Testis (tissue), 3 donors: ENCODE results near the gene DNAJB2. TPM values are rescaled to one million over a fixed set of nuclear protein-coding genes. Genes with fewer than 3 reads are reported as not detected.

ENCODE experiments used
- DNase-seq: peaks from one replicate; pipeline ENCODE4 v3.0.0-alpha.2; 2019
- H3K27ac ChIP-seq, 2 donors: fragments of 200-600 bp; sonication (generic); one replicate each; pipeline ENCODE4 v1.5.1; 2019
- H3K27me3 ChIP-seq: fragments of 200-600 bp; sonication (generic); one replicate; pipeline ENCODE4 v1.5.1; 2019
- H3K36me3 ChIP-seq: fragments of 200-600 bp; sonication (generic); one replicate; pipeline ENCODE4 v1.5.1; 2017; ENCODE audit warnings: low read depth; ENCODE audit errors: missing control alignments
- H3K4me1 ChIP-seq: fragments of 200-600 bp; sonication (generic); one replicate; pipeline ENCODE4 v1.5.1; 2019
- H3K4me3 ChIP-seq, 2 donors: fragments of 200-600 bp; sonication (generic); one replicate each; pipeline ENCODE4 v1.5.1; 2017 to 2019
- H3K9me3 ChIP-seq: fragments of 200-600 bp; sonication (generic); one replicate; pipeline ENCODE4 v1.5.1; 2017
- POLR2A ChIP-seq: fragments of 450-650 bp; IDR thresholded peaks from one replicate; pipeline ENCODE4 v1.6.1; 2017; ENCODE audit warnings: antibody characterized with exemption, mild to moderate bottlenecking, moderate library complexity
- WGBS, 2 donors: methylation state at CpG; one replicate each; pipeline ENCODE4 v1.1.5; 2018; 5-methylcytosine and 5-hydroxymethylcytosine counted together
- intact Hi-C: fragments of 100-400 bp; cut with DNase I; formaldehyde crosslinking; loops from one replicate; pipeline ENCODE4 v1.15.1; 2023; ENCODE audit warnings: low total_unique reads
- polyA plus RNA-seq: library from polyadenylated mRNA; stranded (reverse); fragments of 350-450 nt; fragmentation: Illumina TruSeq; extraction: RNeasy Lipid Tissue Mini Kit (QIAGEN cat#74804); gene quantifications from one replicate; pipeline ENCODE4 v1.2.3, GENCODE V29; 2014; ENCODE audit warnings: low read depth, low replicate concordance; ENCODE audit not compliant: insufficient read depth
- total RNA-seq, 2 donors: library from RNA; depleted of rRNA; stranded (reverse); fragments of >200 nt; gene quantifications; one replicate each; pipeline ENCODE4 v1.2.3, GENCODE V29; 2016
- TF ChIP-seq, protein P1 (sequence below), 3 experiments: fragments of 450-650 bp in 2 of 3; fragments of 200-600 bp in 1 of 3; sonication (generic) in 1 of 3; IDR thresholded peaks; one replicate each; pipeline ENCODE4 v1.5.1; 2016 to 2019; ENCODE audit warnings: antibody characterized with exemption in 3 of 3, mild to moderate bottlenecking in 2 of 3, moderate library complexity in 1 of 3

The DNAJB2 gene
- total and polyA plus RNA-seq, 3 donors from 2014 or later = 139 to 152 (median 149) TPM

DNA sequence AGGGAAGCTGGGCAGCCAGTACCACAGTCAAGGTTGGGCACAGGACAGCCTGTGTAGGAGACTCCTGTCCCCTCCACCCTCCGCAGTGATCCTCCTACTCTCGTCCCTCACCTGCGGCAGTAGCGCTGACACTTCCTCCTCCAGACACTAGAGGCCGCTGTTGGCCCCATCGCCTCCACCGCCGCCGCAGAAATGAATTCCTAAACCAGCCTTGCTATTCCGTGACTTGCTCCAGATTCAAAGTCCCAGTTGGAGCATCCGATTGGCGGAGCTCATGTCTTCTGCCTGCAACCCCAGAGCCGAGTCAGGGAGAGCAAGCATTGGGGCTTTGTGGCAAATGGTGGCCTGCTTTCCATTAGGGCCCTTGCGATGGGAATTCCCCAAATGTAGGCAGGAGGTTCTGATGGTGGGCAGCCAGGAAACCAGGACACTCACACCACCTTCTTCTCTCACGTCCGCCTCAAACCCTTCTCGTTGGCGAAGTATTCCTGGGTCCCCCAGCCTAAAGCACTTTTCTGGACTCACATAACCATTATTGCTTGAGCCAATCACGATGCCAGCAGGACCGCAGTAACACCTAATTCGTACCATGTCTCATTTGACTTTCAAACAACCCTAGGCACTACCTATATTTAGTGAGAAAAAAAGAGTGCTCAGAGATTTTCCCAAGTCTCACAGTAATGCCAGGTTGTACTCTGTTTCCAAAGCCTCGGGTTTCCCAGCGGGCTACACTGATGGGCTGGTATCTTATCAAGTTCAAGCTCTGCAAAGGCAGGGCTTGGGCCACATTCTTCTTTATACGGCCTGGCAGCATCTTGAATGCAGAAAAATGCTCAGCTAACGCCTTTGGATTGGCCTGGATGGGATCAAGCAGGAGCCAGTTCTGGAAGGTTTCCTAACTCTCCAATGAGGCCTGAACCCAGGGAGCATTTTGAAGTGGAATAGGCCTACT, 1.2 kb upstream of the DNAJB2 start:
- Histone ChIP-seq H3K4me1 (peaks cover 29% of the 10 kb centered on the region), H3K27me3 (no peaks in the 10 kb centered on the region)

DNA sequence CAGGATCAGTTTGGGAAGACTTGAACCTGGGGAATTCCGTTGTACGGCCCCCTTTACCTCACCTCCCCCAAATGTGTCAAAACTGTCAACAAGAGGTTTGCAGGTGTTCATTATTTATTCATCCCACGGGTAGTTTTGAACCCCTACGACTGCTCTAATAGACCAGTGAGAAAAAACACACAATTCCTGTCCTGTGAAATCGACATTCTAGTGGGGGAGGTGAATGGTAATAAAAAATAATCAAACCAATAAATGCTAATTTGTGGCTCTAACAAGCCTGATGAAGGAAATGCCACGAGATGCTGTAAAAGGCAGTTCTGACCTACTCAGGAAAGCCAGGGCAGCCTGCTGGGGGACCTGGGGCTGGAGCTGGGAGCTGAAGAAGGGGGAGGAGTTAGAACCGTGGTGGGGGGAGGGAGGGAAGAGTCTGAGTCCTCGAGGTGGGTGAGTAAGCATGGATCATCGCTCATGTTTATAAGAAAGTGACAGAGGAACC, 463 bp upstream of the DNAJB2 start:
- H3K9me3 ChIP-seq = no peaks in the 10 kb centered on the region
- no peaks in the 10 kb centered on the region for H3K36me3 ChIP-seq
- TF ChIP-seq, protein P1, sequence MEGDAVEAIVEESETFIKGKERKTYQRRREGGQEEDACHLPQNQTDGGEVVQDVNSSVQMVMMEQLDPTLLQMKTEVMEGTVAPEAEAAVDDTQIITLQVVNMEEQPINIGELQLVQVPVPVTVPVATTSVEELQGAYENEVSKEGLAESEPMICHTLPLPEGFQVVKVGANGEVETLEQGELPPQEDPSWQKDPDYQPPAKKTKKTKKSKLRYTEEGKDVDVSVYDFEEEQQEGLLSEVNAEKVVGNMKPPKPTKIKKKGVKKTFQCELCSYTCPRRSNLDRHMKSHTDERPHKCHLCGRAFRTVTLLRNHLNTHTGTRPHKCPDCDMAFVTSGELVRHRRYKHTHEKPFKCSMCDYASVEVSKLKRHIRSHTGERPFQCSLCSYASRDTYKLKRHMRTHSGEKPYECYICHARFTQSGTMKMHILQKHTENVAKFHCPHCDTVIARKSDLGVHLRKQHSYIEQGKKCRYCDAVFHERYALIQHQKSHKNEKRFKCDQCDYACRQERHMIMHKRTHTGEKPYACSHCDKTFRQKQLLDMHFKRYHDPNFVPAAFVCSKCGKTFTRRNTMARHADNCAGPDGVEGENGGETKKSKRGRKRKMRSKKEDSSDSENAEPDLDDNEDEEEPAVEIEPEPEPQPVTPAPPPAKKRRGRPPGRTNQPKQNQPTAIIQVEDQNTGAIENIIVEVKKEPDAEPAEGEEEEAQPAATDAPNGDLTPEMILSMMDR (IDR thresholded peaks at IDR 0.05) = no peak
- no peak for TF ChIP-seq POLR2A
- no peak for DNase-seq
- intact Hi-C loops = no loop called here
- no peaks in the 10 kb centered on the region for H3K27me3 ChIP-seq
- WGBS, 2 donors = 10% methylated on average over 9 of the region's 9 CpGs
- H3K27ac ChIP-seq = peak overlapping the region; percentile 99 to 100
- peaks cover 29% of the 10 kb centered on the region for H3K4me1 ChIP-seq
- peak overlapping the region; percentile 87 to 91 for H3K4me3 ChIP-seq

More for the DNA sequence above, 1.2 kb upstream of the DNAJB2 start:
- intact Hi-C loops = no loop called here
- peak; percentile 89 for DNase-seq
- TF ChIP-seq, protein P1 (IDR thresholded peaks at IDR 0.05) = peak; percentile 94 to 98 (median 94)
- TF ChIP-seq POLR2A = no peak
- no peaks in the 10 kb centered on the region for H3K9me3 ChIP-seq
- peak overlapping the region; percentile 99 to 100 for H3K27ac ChIP-seq
- no peaks in the 10 kb centered on the region for H3K36me3 ChIP-seq
- WGBS, 2 donors = 20 to 25% methylated on average over 17 to 25 of the region's 25 CpGs
- peak overlapping the region in 1 of 2 donors; percentile 34 for H3K4me3 ChIP-seq

DNA sequence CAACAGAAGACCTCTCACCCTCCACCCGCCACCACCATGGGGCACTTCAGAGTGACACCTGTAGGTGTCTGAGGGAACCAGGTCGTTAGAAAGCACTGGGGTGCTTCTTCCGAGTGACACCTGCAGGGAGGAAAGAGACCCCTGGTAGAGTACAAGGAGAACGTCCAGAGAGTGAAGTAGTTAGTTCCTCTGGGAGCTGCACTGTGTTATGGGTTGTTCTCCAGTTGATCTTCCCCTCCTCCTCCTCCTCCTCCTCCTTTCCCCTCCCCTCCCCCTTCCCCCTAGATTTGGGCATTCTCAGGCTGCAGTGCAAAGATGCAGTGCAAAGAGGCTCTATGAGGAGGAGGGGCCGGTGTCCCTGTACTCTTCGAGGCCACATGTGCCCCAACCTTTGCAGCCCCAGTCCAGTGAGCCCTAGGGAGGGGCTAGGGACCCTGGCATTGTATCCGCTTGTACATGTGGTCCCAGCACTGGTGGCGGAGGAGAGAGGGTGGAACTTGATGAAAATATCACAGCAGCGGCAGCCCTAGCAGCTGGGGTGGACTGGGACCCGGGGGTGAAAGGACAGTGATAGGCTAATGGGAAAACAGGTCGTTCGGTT, 850 bp downstream of the DNAJB2 start:
- intact Hi-C loops = no loop called here
- no peaks in the 10 kb centered on the region for H3K36me3 ChIP-seq
- DNase-seq = no peak
- H3K27ac ChIP-seq = peak overlapping the region; percentile 99 to 100
- H3K9me3 ChIP-seq = no peaks in the 10 kb centered on the region
- H3K4me3 ChIP-seq = peak overlapping the region; percentile 87 to 91
- TF ChIP-seq, protein P1 (IDR thresholded peaks at IDR 0.05) = no peak
- TF ChIP-seq POLR2A = no peak
- WGBS, 2 donors = 34 to 37% methylated on average over 11 to 12 of the region's 12 CpGs
- no peaks in the 10 kb centered on the region for H3K27me3 ChIP-seq
- peaks cover 24% of the 10 kb centered on the region for H3K4me1 ChIP-seq

DNA sequence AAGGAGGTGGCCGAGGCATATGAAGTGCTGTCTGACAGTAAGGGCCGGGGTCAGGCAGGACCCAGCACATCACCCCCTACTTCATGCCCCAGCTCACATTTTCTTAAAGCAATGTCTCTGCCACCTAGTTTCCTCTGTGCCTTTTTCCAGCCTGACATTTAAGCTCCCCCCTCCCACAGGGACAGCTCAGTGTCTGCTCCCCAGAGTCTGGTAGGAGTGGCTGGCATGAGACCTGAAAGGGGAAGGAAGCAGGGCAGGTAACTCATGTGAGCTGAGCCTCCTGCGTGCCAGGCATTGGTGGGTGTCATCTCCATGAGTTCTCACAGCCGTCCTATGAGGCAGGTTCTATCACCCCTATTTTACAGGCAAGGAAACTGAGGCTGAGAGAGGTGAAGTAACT, 1.5 kb downstream of the DNAJB2 start:
- TF ChIP-seq, protein P1 (IDR thresholded peaks at IDR 0.05) = no peak
- no peak for TF ChIP-seq POLR2A
- Histone ChIP-seq H3K4me3 (no peak overlapping the region), H3K9me3 (no peaks in the 10 kb centered on the region), H3K4me1 (peaks cover 28% of the 10 kb centered on the region), H3K27ac (peak overlapping the region; percentile 99 to 100), H3K36me3 (no peaks in the 10 kb centered on the region), H3K27me3 (no peaks in the 10 kb centered on the region)
- DNase-seq = no peak
- intact Hi-C loops = no loop called here
- 96 to 100% methylated on average over 4 of the region's 4 CpGs for WGBS, 2 donors
